Uterus (tissue), 2 donors: ENCODE measurements around the gene FNDC10.

Experiments
- CTCF ChIP-seq, 4 experiments: fragments of 200-600 bp in 2 of 4; fragments of 450-650 bp in 2 of 4; sonication (generic) in 2 of 4; IDR thresholded peaks; one replicate each; pipeline ENCODE4 v1.5.1; 2016 to 2019; ENCODE audit warnings: antibody characterized with exemption in 4 of 4, mild to moderate bottlenecking in 2 of 4, moderate library complexity in 1 of 4
- POLR2A ChIP-seq, 2 donors: fragments of 450-650 bp; IDR thresholded peaks; one replicate each; pipeline ENCODE4 v1.6.1; 2016; ENCODE audit warnings: antibody characterized with exemption in 2 of 2, mild to moderate bottlenecking in 1 of 2, moderate library complexity in 1 of 2

GRCh38 chr1:1605034-1605591, 5.2 kb upstream of the FNDC10 start:
- no peak for TF ChIP-seq POLR2A (IDR thresholded peaks at IDR 0.05)
- TF ChIP-seq CTCF (IDR thresholded peaks at IDR 0.05), result no peak
